Astrocyte (in vitro differentiated cells and primary cell): ENCODE measurements around the gene FCMR.

ENCODE experiments used
- CTCF ChIP-seq: IDR thresholded peaks from 2 replicates; pipeline ENCODE4 v1.5.1; 2011; ENCODE audit warnings: low read depth, mild to moderate bottlenecking, inconsistent platforms, low read length, moderate library complexity; ENCODE audit not compliant: insufficient read depth
- EZH2 ChIP-seq: IDR thresholded peaks from 2 replicates; pipeline ENCODE4 v1.6.1; 2012; ENCODE audit warnings: mild to moderate bottlenecking, low read length, inconsistent platforms; ENCODE audit not compliant: insufficient read depth

DNA sequence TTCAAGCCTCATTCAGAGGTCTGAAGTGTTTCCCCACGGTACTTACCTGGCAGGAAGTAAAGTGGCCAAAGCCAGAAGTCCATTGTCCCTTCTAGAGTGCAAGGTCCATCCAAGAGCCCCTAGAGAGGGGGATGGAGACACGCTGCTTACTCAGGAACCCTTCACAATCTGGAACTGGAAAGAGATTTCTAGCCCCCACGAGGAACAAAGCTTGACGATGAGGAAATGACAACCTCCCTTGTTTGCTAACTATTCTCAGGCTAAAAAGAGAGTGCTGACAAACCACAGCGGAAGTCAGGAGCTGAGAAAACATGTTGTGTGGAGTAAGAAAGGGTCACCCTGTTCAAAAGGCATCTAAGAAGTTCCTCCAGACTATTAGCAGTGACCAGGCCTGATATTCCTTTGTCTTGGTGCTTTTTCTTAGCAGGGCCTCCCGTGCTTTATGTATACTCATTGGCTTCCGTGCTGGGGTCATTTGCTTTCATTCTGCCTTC lies at the start of gene FCMR:
- TF ChIP-seq CTCF (no peak), EZH2 (no peak)
